Umbilical cord (tissue), 2 donors: ENCODE data around the gene DPEP1. TPM values are rescaled to one million over a fixed set of nuclear protein-coding genes. Genes with fewer than 3 reads are reported as not detected.

ENCODE experiments used
- DNase-seq: peaks from one replicate; pipeline ENCODE4 v3.0.0-alpha.2; 2015; ENCODE audit warnings: low spot score
- total RNA-seq: library from RNA; depleted of rRNA; stranded (reverse); fragments of >200 nt; gene quantifications from one replicate; pipeline ENCODE4 v1.2.3, GENCODE V29; 2014; ENCODE audit warnings: low replicate concordance; ENCODE audit not compliant: insufficient read depth

DPEP1 gene
- total RNA-seq, 1 donor from 2014 or later: 5.5 TPM

DNA sequence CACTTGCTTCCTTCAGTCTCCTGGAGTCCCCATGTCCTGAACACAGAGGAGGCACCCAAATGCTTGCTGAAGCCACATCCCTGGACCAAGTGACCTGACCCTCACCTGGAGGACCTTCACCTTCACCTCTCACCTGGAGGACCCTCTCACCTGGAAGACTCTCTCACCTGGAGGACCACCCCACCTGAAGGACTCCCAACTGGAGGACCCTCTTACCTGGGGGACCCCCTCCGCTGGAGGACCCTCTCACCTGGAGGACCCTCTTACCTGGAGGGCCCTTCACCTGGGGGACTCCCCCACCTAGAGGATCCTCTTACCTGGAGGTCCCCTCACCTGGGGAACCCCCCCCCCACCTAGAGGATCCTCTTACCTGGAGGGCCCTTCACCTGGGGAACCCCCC, 72.5 kb downstream of the DPEP1 start:
- DNase-seq: no peak

DNA sequence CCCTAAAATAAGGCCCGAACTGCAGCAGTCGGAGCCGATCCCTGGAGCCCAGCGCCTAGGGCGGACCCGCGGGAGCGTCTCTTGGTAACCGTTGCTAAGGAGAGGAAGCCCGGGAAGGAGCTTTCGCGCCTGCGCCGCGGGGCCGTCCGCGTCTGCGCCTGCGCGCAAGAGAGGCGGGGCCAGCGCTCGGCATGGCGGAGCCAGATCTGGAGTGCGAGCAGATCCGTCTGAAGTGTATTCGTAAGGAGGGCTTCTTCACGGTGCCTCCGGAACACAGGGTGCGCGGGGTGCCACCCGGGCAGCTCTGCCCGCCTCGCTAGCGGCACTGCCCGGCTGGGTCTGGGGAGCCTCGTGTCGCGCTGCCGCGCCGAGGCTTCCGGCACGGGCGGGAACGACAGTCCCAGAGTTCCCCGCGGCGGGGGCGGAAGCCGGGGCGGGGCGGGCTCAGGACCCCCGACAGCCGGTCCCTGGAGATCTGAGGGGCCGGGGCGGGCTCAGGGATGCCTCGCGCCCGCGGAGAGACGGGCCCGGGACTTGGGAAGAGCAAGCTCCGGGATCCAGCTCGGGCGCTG, 73.2 kb downstream of the DPEP1 start, which contains the start of gene CDK10:
TSS of gene CDK10 (plus strand) at position 170 of the 572 bp plus-strand sequence. CDS start at position 192, 22 bp downstream.
- DNase-seq: peak; percentile 93

DNA sequence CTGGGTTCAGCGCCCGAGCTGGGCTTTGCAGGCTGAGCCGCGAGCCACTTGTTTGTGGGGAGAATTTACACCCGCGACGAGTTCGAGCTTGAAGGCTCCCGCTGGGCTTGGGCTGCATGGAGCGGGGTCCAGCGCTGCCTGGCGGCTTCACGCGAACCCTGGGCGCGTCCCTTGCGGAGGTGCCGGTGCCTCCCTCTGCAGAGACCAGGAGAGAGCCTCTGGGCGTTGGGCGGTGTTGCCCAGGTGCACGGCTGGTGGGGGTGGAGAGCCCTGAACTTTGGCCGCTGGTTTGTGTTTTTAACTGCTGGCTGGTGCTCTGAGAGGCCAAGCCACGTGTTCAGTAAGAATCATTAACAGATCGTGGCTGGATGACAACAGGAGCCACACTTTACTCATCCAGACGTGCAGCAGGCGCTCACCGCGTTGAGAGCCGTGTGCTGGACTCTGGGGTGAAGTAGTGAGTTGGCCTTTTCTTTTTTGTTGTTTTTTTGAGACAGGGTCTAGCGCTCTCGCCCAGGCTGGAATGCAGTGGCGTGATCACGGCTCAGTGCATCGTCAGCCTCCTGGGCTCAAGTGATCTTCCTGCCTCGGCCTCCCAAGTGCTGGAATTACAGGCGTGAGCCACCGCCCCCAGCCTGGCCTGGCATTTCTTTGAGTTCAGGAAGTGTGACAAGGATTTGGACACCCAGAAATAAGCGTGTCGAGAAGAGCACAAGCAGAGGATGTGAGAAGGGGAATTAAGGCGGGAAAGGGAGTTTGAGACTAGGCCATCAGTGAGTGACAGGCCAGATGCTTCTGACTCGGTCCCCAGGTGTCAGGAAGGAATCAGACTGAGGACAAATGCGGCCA, 73.9 kb downstream of the DPEP1 start:
- peak; percentile 21 for DNase-seq

Other genes with a start within 250 kb of the DPEP1 start
- 43.8 TPM for gene ANKRD11, start 123.1 kb upstream of the DPEP1 start, total RNA-seq
- 121 TPM for gene SPG7, start 105.2 kb upstream of the DPEP1 start, total RNA-seq
- gene RPL13, start 53.0 kb upstream of the DPEP1 start, total RNA-seq: 2,788 TPM
- not detected for gene CPNE7, start 37.9 kb upstream of the DPEP1 start, total RNA-seq
- gene CHMP1A, start 44.1 kb downstream of the DPEP1 start, total RNA-seq: 43.6 TPM
- 1.9 TPM for gene SPATA33, start 44.2 kb downstream of the DPEP1 start, total RNA-seq
- gene CDK10, start 73.0 kb downstream of the DPEP1 start, total RNA-seq: 35.4 TPM
- 12.5 TPM for gene SPATA2L, start 88.1 kb downstream of the DPEP1 start, total RNA-seq
- 9.1 TPM for gene VPS9D1, start 107.3 kb downstream of the DPEP1 start, total RNA-seq
- gene ZNF276, start 107.9 kb downstream of the DPEP1 start, total RNA-seq: 14.9 TPM
- gene FANCA, start 203.0 kb downstream of the DPEP1 start, total RNA-seq: 34.7 TPM
- 2.2 TPM for gene SPIRE2, start 214.8 kb downstream of the DPEP1 start, total RNA-seq